LNCaP clone FGC (cell line): ENCODE measurements around the gene RFX3.
"Not testable (repeated sequence)": the region's sequence is repeated elsewhere in the genome, so short reads cannot be mapped to it uniquely, and the experiment has no call there.

Experiments used
- DNase-seq: peaks from one replicate; pipeline ENCODE4 v3.0.0-alpha.2; 2011; ENCODE audit warnings: low read depth
- H3K4me3 ChIP-seq: 2 replicates; pipeline ENCODE4 v1.5.1; 2011; ENCODE audit warnings: mild to moderate bottlenecking, low read depth, low read length, control low read depth
- CTCF ChIP-seq: IDR thresholded peaks from 2 replicates; pipeline ENCODE4 v1.5.1; 2012; ENCODE audit warnings: mild to moderate bottlenecking; ENCODE audit not compliant: control insufficient read depth, insufficient read depth; ENCODE audit errors: extremely low read depth

The RFX3 gene

GRCh38 chr9:3330792-3331420 is 194.9 kb downstream of the RFX3 start:
- no peak for DNase-seq
- H3K4me3 ChIP-seq, result no peak overlapping the region
- no peak for TF ChIP-seq CTCF

GRCh38 chr9:3329361-3329760 is 196.4 kb downstream of the RFX3 start:
- peak; percentile 58 for DNase-seq
- H3K4me3 ChIP-seq, result no peak overlapping the region
- no peak for TF ChIP-seq CTCF

- no peak for DNase-seq
- TF ChIP-seq CTCF, result no peak
- H3K4me3 ChIP-seq, result no peak overlapping the region
These were observed 202.1 kb downstream of the RFX3 start for GRCh38 chr9:3323714-3324113.

GRCh38 chr9:3321186-3321585 is 204.6 kb downstream of the RFX3 start:
- H3K4me3 ChIP-seq, result no peak overlapping the region
- DNase-seq, result no peak
- no peak for TF ChIP-seq CTCF

GRCh38 chr9:3312595-3312994 is 213.2 kb downstream of the RFX3 start:
- DNase-seq, H3K4me3 ChIP-seq: not testable (repeated sequence)

GRCh38 chr9:3308609-3309008 is 217.2 kb downstream of the RFX3 start:
- no peak for TF ChIP-seq CTCF
- DNase-seq, result no peak
- H3K4me3 ChIP-seq, result no peak overlapping the region

GRCh38 chr9:3304388-3304787 is 221.4 kb downstream of the RFX3 start:
- DNase-seq, H3K4me3 ChIP-seq: not testable (repeated sequence)

GRCh38 chr9:3299872-3300271 is 225.9 kb downstream of the RFX3 start:
- no peak overlapping the region for H3K4me3 ChIP-seq
- no peak for TF ChIP-seq CTCF
- no peak for DNase-seq
